ENCODE measurements around the gene LPAR2. TPM values are rescaled to one million over a fixed set of nuclear protein-coding genes. Genes with fewer than 3 reads are reported as not detected.
"Not testable (repeated sequence)": the region's sequence is repeated elsewhere in the genome, so short reads cannot be mapped to it uniquely, and the experiment has no call there.

The LPAR2 gene
- polyA plus RNA-seq (ENCODE audit: low read depth in 6 of 6) = 10 to 100 TPM in 2 of 6 donors, 1 to 10 TPM in 4; 6.1 to 13.0 (median 8.4) TPM

- Mint-ChIP-seq H3K36me3 (peaks cover 1 to 5% of the 10 kb centered on the region in 2 donors), H3K27me3 (no peaks in the 10 kb centered on the region), H3K4me3 (peak within 1 kb of the TSS; percentile 83 to 98 (median 93)), H3K4me1 (peaks cover 15 to 27% (median 16%) of the 10 kb centered on the region in 3 donors), H3K27ac (peak within 1 kb of the TSS; percentile 70 to 97 (median 93)), H3K9me3 (no peaks in the 10 kb centered on the region)
- DNase-seq (peak; percentile 81), ATAC-seq (ENCODE audit: low read depth in 2 of 2) (peak; percentile 90 to 91)
Observed at GRCh38 chr19:19627621-19628500, at the start of gene LPAR2. Gene LPAR2, minus strand, starts transcription at chr19:19628220. Its CDS starts 945 bp downstream, at chr19:19627275.

- peaks cover 17 to 28% (median 23%) of the 10 kb centered on the region in 3 donors for H3K4me1 Mint-ChIP-seq
- no peak for DNase-seq
- no peak for ATAC-seq (ENCODE audit: low read depth in 2 of 2)
- peaks cover 39 to 45% of the 10 kb centered on the region in 2 donors for H3K36me3 Mint-ChIP-seq
- H3K4me3 Mint-ChIP-seq = peak overlapping the region in 1 of 8 donors; percentile 77
- peak overlapping the region in 1 of 6 donors; percentile 44 for H3K27ac Mint-ChIP-seq
- peaks cover 0 to 43% (median 20%) of the 10 kb centered on the region in 7 donors for H3K9me3 Mint-ChIP-seq
- H3K27me3 Mint-ChIP-seq = no peaks in the 10 kb centered on the region
Observed at GRCh38 chr19:19677579-19677978, 49.6 kb upstream of the LPAR2 start.

GRCh38 chr19:19674315-19674714, 46.3 kb upstream of the LPAR2 start:
- Mint-ChIP-seq H3K4me1 (peaks cover 24 to 56% (median 37%) of the 10 kb centered on the region in 3 donors), H3K27ac (peak overlapping the region in 3 of 6 donors; percentile 47 to 69 (median 63)), H3K36me3 (peaks cover 24 to 28% of the 10 kb centered on the region in 2 donors)

GRCh38 chr19:19672816-19673215, 44.8 kb upstream of the LPAR2 start:
- Mint-ChIP-seq H3K27me3 (no peaks in the 10 kb centered on the region), H3K36me3 (peaks cover 13 to 15% of the 10 kb centered on the region in 2 donors), H3K27ac (no peak overlapping the region), H3K4me1 (peaks cover 26 to 65% (median 45%) of the 10 kb centered on the region in 3 donors), H3K4me3 (no peak overlapping the region), H3K9me3 (peaks cover 0 to 10% (median 5%) of the 10 kb centered on the region in 7 donors)
- DNase-seq = no peak
- no peak for ATAC-seq (ENCODE audit: low read depth in 2 of 2)

More at GRCh38 chr19:19674315-19674714, 46.3 kb upstream of the LPAR2 start:
- DNase-seq (no peak), ATAC-seq (ENCODE audit: low read depth in 2 of 2) (no peak)
- Mint-ChIP-seq H3K27me3 (no peaks in the 10 kb centered on the region), H3K4me3 (peak overlapping the region in 3 of 8 donors; percentile 18 to 32 (median 20)), H3K9me3 (peaks cover 0 to 22% (median 12%) of the 10 kb centered on the region in 7 donors)

GRCh38 chr19:19670070-19670551, 42.1 kb upstream of the LPAR2 start:
- Mint-ChIP-seq H3K36me3 (no peaks in the 10 kb centered on the region), H3K4me3 (peak overlapping the region; percentile 84 to 96 (median 92)), H3K27ac (peak overlapping the region; percentile 32 to 96 (median 66)), H3K4me1 (peaks cover 10 to 64% (median 39%) of the 10 kb centered on the region in 3 donors), H3K9me3 (no peaks in the 10 kb centered on the region), H3K27me3 (no peaks in the 10 kb centered on the region)
- ATAC-seq (ENCODE audit: low read depth in 2 of 2) (no peak), DNase-seq (no peak)

GRCh38 chr19:19668230-19669012, 40.4 kb upstream of the LPAR2 start, which contains the start of gene ZNF101:
Gene ZNF101, plus strand, starts transcription at chr19:19668839. Its CDS starts 125 bp downstream, at chr19:19668964.
- peaks cover 10 to 67% (median 33%) of the 10 kb centered on the region in 3 donors for H3K4me1 Mint-ChIP-seq
- H3K27me3 Mint-ChIP-seq = no peaks in the 10 kb centered on the region
- ATAC-seq (ENCODE audit: low read depth in 2 of 2) = peak; percentile 68
- peak; percentile 93 for DNase-seq
- H3K4me3 Mint-ChIP-seq = peak within 1 kb of the TSS; percentile 88 to 97 (median 94)
- H3K27ac Mint-ChIP-seq = peak within 1 kb of the TSS; percentile 89 to 99 (median 96)
- H3K9me3 Mint-ChIP-seq = no peaks in the 10 kb centered on the region
- no peaks in the 10 kb centered on the region for H3K36me3 Mint-ChIP-seq

- DNase-seq; ATAC-seq (ENCODE audit: low read depth in 2 of 2); H3K9me3 Mint-ChIP-seq; H3K36me3 Mint-ChIP-seq; H3K27me3 Mint-ChIP-seq: not testable (repeated sequence)
- Mint-ChIP-seq H3K4me1 (peaks cover 29 to 70% (median 50%) of the 10 kb centered on the region in 3 donors), H3K4me3 (peak overlapping the region in 5 of 8 donors; percentile 39 to 82 (median 50)), H3K27ac (peak overlapping the region in 2 of 6 donors; percentile 32 to 49)
Observed at GRCh38 chr19:19665420-19665948, 37.5 kb upstream of the LPAR2 start.

GRCh38 chr19:19663256-19664120, 35.5 kb upstream of the LPAR2 start, which contains the start of gene ATP13A1:
Gene ATP13A1, minus strand, starts transcription at chr19:19663676. Its CDS starts 10 bp downstream, at chr19:19663666.
- Mint-ChIP-seq H3K36me3 (peaks cover 0 to 1% of the 10 kb centered on the region in 2 donors), H3K4me3 (peak within 1 kb of the TSS; percentile 76 to 96 (median 96)), H3K27ac (peak within 1 kb of the TSS; percentile 86 to 99 (median 98)), H3K27me3 (no peaks in the 10 kb centered on the region), H3K9me3 (no peaks in the 10 kb centered on the region), H3K4me1 (peaks cover 24 to 57% (median 38%) of the 10 kb centered on the region in 3 donors)
- peak; percentile 74 to 76 for ATAC-seq (ENCODE audit: low read depth in 2 of 2)
- peak; percentile 96 for DNase-seq

GRCh38 chr19:19662871-19663255, 34.8 kb upstream of the LPAR2 start:
- no peak for ATAC-seq (ENCODE audit: low read depth in 2 of 2)
- DNase-seq = no peak
- peak overlapping the region; percentile 76 to 96 (median 92) for H3K4me3 Mint-ChIP-seq
- H3K27me3 Mint-ChIP-seq = no peaks in the 10 kb centered on the region
- no peaks in the 10 kb centered on the region for H3K9me3 Mint-ChIP-seq
- H3K27ac Mint-ChIP-seq = peak overlapping the region; percentile 78 to 95 (median 89)
- H3K36me3 Mint-ChIP-seq = peaks cover 0 to 6% of the 10 kb centered on the region in 2 donors
- peaks cover 21 to 54% (median 31%) of the 10 kb centered on the region in 3 donors for H3K4me1 Mint-ChIP-seq

- H3K27ac Mint-ChIP-seq = peak overlapping the region in 5 of 6 donors; percentile 86 to 95 (median 88)
- H3K4me3 Mint-ChIP-seq = peak overlapping the region; percentile 76 to 96 (median 92)
- peaks cover 21 to 49% (median 26%) of the 10 kb centered on the region in 3 donors for H3K4me1 Mint-ChIP-seq
- no peak for DNase-seq
- peaks cover 0 to 6% of the 10 kb centered on the region in 2 donors for H3K36me3 Mint-ChIP-seq
- no peak for ATAC-seq (ENCODE audit: low read depth in 2 of 2)
- no peaks in the 10 kb centered on the region for H3K9me3 Mint-ChIP-seq
- H3K27me3 Mint-ChIP-seq = no peaks in the 10 kb centered on the region
Observed at GRCh38 chr19:19662344-19662743, 34.3 kb upstream of the LPAR2 start.

GRCh38 chr19:19661675-19662251, 33.7 kb upstream of the LPAR2 start:
- H3K4me1 Mint-ChIP-seq = peaks cover 21 to 43% (median 24%) of the 10 kb centered on the region in 3 donors
- DNase-seq = peak; percentile 48
- peaks cover 3 to 10% of the 10 kb centered on the region in 2 donors for H3K36me3 Mint-ChIP-seq
- peak overlapping the region; percentile 76 to 96 (median 92) for H3K4me3 Mint-ChIP-seq
- H3K27me3 Mint-ChIP-seq = no peaks in the 10 kb centered on the region
- peak; percentile 19 to 27 for ATAC-seq (ENCODE audit: low read depth in 2 of 2)
- peak overlapping the region; percentile 63 to 95 (median 87) for H3K27ac Mint-ChIP-seq
- no peaks in the 10 kb centered on the region for H3K9me3 Mint-ChIP-seq
